Peyer's patch (tissue), 4 donors: ENCODE measurements around the gene RBFA.

ENCODE experiments used
- POLR2A ChIP-seq, 2 donors: fragments of 450-650 bp; IDR thresholded peaks; one replicate each; pipeline ENCODE4 v1.5.1; 2017; ENCODE audit warnings: antibody characterized with exemption in 2 of 2, mild to moderate bottlenecking in 2 of 2, moderate library complexity in 2 of 2
- TF ChIP-seq, protein P1 (sequence below), 6 experiments: fragments of 450-650 bp in 4 of 6; fragments of 200-600 bp in 2 of 6; sonication (generic) in 1 of 6; IDR thresholded peaks; one replicate each; pipeline ENCODE4 v1.5.1; 2017 to 2019; ENCODE audit warnings: antibody characterized with exemption in 6 of 6, mild to moderate bottlenecking in 3 of 6, moderate library complexity in 1 of 6

DNA sequence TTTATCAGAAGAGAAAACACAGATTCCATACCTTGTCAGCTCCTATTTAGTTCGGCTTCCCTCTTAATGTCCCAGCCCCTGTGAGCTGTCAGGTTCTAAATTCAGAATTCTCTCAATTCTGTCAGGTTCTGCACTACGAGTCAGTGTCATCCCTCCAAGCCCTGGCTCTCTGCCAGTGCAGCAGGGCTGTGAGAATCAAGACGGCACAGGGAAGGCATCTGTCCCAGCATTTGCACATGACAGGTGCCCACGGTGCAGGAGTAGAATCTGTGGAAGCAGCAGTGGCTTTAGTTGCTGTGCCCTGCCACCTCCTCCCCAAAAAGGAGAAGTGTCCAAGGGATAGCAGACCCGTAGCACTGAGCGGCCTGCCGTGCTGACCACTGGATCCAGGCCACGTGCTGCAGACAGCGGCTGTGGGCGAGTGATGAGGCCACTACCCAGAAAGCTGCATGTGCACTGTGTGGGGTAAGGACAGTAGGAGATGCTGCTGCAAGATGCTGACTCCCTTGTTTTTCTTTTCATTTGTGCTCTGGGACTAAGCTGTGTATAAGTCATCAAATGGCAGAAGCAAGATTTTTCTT, 12.8 kb downstream of the RBFA start:
- TF ChIP-seq, protein P1, sequence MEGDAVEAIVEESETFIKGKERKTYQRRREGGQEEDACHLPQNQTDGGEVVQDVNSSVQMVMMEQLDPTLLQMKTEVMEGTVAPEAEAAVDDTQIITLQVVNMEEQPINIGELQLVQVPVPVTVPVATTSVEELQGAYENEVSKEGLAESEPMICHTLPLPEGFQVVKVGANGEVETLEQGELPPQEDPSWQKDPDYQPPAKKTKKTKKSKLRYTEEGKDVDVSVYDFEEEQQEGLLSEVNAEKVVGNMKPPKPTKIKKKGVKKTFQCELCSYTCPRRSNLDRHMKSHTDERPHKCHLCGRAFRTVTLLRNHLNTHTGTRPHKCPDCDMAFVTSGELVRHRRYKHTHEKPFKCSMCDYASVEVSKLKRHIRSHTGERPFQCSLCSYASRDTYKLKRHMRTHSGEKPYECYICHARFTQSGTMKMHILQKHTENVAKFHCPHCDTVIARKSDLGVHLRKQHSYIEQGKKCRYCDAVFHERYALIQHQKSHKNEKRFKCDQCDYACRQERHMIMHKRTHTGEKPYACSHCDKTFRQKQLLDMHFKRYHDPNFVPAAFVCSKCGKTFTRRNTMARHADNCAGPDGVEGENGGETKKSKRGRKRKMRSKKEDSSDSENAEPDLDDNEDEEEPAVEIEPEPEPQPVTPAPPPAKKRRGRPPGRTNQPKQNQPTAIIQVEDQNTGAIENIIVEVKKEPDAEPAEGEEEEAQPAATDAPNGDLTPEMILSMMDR (IDR thresholded peaks at IDR 0.05): no peak
- no peak for TF ChIP-seq POLR2A (IDR thresholded peaks at IDR 0.05)
